AML-193 (cell line): Measurements from ENCODE around the gene SH3RF1.
"Not testable (repeated sequence)": the region's sequence is repeated elsewhere in the genome, so short reads cannot be mapped to it uniquely, and the experiment has no call there.

Experiments
- DNase-seq, 2 experiments: peaks; one replicate each; lab custom pipeline; 2025; lab: John Stamatoyannopoulos, UW

SH3RF1 gene

DNA sequence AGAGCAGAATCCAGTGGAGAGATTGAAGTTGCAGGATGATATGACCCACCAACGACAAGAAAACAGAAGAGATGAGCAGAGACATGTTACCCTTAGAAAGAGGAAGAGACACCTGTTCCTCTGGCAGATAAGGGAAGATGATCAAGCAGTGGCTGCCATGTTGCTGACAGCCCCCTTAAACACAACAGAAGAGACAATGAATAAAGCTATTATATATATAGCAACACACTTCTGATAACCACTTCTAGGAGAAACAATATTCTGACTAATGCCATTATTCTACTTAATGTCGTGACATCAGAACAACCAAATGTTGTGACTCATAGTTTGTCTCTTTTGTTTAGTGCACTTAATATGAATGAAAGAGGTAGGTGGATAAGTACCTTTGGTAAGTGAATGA, 44.9 kb downstream of the SH3RF1 start:
- no peak for DNase-seq

DNA sequence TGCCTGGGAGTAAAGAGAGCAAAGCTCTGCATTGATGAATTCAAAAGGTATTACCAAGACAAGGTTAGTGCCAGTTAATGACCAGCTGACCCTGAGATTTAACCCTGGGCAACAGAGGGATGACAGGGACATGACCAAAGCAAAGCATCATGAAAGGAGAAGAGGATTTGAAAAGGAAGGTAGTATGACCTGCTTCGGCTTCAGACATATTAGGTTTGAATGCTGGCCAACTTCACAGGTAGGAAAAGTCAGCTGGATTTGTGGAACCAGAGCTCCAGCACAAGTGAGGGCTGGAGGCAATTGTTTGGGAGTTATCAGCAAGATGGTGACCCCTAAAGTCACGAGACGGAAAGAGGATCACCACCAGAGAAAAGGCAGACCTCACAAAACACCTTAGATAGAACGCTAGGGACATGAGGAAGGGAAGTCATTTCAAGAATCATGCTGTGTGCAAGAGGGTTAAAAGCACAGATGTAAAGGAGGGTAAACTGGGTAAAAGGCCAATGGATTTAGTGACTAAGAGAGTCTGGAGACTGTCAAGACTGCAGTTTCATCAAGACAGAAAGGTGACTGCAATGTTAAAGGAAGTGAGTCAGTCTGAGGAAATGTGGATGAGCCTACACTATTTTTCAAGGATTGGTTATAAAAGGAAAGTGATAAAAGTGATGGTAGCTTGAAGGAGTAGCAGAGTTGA, 45.6 kb downstream of the SH3RF1 start:
- DNase-seq, result peak; percentile 4 to 25

DNA sequence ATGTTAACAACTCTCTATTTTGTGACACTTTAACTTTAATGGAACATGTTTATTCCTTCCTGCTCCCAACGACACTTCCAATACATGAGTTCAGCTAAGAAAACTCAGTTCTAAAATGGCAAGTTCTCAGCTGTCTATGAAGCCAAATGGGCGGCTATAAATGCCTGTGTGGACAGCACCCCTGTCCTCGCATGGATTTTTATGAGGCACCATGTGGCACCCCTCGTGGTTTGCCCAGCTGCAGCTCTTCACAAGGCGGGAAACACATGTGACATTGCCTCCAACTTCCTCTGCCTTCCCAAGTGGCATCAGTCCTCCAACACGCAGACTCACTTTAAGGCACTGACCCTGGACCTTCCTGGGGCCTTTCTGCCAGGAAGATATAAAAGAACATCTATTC, 48.0 kb downstream of the SH3RF1 start:
- no peak for DNase-seq

DNA sequence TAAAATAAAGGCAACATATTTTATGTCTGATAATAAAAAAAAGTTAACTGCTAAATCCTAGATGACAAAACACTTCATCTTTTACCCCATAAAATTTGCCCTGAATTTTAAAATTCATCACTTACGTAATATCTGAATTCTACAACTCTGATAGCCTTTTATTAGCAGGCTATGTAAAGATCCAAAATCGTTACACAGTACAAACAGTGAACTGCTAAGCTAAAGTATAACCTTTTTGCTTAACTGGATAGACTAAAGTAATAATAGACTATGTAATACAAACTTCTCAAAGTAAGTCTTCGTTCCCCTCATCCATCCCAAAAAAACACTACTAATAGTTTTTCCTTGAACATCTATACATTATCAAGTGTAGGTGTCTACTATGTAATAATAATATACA, 49.1 kb downstream of the SH3RF1 start:
- no peak for DNase-seq

DNA sequence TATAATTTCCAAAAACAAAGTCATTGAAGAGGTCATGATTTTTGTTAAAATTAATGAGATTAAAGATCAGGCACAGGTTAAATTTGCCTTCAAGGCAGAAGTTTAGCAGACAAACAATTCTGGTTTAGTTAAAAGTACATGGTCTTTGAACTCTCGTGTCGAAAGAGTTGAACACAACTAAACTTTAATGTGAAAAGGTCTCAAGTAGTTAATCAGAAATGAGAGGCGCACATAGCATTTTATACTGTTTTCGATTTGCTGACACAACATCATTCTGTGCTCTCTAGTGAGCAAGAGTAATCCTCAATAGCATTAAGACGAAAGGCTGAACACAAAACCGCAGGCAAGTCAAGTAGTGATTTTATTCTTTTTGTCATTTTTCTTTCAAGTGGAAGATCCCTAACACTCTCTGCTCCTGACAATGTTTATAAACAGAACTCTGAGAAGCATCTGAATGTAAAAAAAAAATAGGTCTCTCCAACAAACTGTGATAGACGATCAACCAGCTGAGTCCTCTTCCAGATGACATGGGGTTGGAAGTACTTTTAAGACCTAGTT, 49.8 kb downstream of the SH3RF1 start:
- DNase-seq, result no peak

DNA sequence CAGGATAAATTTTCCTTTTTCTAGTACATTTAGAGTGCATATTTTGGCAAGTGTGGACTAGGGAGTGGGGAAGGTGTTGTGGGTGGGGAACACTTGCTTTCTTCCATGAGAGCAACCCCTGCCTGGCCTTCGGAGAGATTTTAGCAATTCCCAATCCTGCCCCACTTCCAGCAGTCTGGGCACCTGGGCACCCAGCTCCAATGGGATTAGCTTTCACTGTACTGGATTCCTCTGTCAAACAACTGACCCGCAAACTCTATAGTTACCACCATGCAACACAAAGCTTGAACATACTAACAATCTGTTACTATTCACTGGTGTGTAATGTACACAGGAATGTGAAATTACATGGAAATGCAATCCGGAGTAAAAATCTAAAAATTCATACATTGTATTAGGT, 50.3 kb downstream of the SH3RF1 start:
- no peak for DNase-seq

DNA sequence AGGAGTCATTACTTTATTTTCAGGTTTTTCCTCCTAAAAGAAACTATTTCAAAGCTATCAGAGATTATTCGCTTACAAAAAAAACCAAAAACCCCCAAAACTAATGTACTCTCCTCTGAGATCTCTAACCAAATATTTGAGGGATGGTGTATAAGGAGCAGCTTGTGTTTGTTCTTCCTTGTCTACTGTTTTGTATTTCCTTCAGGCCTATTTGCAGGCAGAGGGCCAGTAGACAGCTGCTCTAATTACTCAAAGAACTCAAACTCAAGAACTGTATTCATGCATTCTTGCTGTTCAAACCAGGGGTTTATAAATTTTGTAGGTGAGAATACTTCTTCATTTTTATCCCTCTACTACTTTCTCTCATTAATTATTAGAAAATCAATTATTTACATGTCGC, 51.3 kb downstream of the SH3RF1 start:
- DNase-seq, result no peak

DNA sequence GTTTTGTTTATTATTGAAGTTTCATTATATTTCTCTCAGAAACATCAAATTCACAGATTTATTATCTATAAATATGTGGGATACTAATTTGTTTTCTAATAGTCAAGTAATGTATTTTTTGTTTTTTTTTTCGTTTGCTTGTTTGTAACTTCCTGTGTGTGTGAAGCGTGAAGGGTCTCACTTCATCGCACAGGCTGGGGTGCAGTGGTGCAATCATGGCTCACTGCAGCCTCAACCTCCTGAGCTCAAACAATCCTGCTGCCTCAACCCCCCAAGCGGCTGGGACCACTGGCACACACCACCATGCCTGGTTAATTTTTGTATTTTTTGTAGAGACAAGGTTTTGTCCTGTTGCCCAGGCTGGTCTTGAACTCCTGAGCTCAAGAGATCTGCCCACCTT, 55.1 kb downstream of the SH3RF1 start:
- DNase-seq, result no peak

DNA sequence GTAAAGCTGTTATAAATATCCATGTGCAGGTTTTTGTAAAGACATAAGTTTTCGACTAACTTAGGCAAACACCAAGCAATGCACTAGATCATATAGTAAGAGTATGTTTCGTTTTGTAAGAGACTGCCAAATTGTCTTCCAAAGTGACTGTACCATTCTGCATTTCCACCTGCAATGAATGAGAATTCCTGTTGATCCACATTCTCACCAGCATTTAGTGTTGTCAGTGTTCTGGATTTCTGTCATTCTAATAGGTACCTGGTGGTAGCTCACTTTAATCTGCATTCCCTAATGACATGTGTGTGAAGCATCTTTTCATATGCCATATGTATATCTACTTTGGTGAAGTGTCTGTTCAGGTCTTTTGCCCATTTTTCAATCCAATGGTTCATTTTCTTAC, 57.8 kb downstream of the SH3RF1 start:
- DNase-seq, result no peak

DNA sequence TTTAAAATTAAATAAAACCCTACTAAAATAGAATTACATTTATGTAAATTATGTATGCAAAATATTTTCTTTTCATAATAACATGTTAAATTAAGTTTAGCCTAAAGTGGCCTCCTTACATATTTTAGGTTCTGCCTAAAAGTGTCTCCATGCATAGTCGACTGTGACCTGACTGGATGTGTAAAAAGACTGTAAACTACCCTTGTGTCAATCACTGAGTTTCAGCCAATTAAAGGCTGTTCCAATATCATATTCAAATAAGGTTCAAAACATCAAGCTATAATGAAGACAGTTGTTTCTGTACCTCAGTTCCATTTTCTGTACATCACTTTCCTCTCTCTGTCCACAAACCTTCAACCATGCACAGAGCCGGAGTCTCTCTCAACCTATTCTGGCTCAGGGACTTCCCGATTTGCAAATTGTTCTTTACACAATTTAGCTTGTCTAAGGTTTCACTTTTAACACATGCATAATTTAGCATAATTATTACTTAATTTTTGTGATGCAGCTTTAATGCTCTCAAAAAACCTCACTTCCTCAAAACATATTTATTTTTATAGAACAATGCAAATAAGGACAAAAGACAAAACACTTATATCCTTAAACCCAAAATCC, 60.1 kb downstream of the SH3RF1 start:
- DNase-seq, result peak in 1 of 2 experiments; percentile 0

DNA sequence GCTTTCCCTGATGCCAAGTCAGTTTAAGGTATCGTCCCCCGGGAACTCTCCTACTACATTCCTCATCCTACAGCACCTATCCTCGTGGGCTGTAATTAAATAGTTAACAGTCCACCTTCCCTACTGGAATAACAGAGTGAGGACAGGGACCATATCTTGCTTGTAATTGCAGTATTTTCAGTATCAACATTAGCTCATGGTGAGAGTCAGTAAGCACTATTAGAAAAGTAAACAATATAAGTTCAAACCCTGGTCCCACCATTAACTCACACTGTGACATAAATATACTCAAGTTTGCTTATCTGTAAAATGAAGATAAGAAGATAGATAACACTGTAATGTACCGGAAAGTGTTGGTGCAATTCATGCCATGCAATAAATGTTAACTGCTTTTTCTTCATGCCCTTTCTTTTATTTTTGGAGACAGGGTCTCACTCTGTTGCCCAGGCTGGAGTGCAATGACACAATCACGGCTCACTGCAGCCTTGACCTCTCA, 61.3 kb downstream of the SH3RF1 start:
- no peak for DNase-seq

DNA sequence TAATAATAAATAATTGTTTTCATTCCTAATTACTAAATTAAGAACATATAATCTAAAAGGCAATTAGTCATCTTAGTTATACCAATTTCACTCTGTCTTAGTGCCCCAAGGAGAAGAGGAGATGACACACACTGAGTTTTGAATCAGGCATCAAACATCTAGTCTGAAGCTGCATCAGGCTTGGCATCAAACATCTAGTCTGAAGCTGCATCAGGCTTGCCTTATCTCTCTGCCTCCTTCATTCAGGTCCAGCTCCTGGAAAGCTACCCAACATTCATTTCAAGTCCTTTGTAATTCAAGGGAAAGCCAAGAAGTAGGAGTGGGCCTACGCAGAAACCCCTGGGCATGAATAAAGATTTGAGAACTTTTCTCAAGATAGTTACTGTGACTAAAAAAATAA, 62.2 kb downstream of the SH3RF1 start:
- no peak for DNase-seq

DNA sequence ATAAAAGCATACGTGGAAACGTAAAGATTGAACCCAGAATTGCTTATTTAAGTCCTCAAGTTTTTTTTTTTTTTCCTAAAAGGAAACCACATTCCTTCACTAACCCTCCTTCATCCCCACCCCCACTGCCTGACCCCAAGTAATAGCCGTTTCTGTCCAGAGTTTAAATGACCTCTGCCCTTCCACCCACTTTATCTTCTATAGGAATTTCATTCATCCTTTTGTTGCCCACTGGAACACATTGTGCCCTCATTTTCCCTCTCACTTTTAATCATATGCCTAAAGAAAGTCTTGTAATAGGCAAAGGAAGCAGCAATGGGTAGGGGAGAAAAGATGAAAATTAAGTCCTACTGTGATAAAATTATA, 62.7 kb downstream of the SH3RF1 start:
- DNase-seq, result no peak

DNA sequence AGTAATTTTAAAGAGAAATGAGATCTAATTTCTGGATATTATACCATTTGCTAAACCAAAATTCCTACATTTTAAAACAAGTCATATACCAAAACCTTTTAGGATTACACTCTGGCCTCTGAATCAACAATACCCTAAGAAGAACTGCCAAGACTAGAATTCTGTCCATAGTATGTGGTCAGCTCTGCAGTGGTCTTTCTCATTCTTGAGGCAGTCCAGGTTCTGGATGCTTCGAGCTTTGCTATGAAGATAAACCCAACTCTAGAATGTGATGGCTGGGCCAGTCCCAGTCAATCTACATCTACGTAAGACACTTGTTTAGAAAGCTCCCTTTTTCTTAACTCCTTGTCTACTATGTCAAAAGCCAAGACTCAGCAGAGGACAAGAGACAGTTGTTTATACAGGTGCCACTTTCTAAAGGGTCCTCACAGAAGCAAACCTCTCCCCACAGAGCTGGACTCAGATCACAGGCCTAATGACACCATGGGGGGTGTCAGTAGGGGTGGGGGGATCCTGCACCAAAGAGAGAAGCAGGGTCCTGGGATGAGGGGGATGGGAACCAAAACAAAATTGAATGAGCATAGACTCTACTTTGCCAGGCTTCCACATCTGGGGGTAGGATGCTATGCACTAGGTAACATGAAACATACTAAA, 63.2 kb downstream of the SH3RF1 start:
- DNase-seq, result no peak

DNA sequence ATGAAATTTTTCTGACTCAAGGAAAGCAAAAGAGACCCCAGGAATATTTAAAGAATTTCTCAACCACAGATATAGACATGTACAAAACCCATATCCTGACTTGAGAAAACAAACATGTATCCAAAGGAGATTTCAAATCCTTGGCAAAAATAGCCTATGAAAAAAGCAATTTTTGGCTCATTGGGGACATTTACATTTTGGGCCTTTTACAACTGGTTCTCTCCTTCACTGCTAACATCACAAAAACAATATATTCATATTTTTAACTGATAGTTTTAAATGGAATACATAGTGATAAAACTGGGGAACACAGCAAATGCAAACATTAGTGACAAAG, 65.0 kb downstream of the SH3RF1 start:
- DNase-seq, result no peak

DNA sequence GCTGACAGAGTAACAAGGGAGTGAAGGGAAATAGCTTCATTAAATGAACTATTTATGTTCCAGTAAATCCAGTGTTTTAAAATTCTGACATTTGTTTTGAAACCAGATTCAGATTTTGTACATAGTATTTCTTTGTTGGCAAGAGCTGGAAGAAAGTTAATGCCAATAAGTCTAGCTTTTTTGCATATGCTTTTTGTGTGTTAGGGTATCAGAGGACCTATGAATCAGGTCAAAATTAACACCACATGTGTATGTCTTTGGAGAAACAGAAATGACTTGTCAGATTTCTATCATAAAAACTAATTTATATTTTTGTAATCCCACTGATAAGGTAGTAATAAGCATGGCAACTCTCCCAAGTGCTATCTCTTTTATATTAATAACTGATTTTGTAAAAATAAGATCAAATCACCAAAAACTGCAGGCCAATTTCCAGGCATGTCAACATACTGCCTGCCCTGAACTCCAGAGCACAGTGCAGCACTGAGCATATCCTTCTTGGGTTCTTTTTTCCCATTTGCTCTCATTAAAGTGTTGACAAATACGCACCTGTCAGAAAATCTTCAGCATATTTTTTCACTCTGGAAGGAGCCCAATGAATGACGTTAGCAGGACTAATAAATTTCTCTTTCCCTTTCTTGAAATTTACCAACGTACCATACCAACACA, 65.5 kb downstream of the SH3RF1 start:
- no peak for DNase-seq

DNA sequence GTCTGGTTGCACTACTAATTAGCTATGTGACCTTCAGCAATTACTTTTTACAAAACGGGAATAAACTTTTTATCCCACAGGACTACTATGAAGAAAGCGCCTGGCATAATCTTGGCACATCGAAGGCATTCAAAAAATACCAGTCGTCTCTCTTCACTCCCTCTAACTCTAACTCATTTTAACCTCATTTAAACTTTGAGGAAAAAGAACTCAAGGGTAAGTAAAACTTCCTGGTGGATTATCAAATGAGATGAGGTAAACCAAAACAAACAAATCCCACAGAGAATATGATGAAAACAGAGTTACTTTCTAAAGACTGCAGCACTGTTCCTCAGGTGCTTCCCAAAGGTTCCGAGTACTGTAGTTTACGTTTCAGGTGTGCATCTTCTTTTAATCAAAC, 66.9 kb downstream of the SH3RF1 start:
- no peak for DNase-seq

DNA sequence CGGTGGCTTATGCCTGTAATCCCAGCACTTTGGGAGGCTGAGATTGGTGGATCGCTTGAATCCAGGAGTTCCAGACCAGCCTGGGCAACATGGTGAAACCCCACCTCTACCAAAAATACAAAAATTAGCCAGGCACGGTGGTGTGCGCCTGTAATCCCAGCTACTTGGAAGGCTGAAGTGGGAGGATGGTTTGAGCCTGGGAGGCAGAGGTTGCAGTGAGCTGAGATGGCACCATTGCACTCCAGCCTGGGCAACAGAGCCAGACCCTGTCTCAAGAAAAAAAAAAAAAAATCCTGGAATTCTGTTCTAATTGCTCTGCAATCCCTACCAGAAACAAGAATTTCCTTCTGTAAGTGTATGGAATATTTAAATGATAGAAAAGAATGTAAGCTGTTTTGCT, 67.5 kb downstream of the SH3RF1 start:
- DNase-seq, result not testable (repeated sequence)

DNA sequence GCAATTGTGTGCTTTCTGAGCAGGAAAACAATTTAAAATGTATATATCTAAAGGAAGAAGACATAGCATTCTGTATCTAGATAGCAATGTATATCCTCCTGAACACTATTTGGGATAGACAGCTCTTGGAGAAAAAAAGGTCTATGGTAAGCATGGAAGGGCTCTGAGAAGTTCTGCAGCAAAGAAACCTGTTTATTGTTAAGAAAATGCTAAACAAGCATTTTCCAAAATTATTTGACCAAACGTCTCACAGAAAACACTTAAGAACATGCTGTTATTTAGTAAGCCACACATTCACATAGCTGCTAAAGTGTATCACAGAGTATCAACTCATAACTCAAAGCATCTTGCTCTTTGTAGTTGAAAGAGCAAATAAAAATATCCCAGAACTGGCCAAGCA, 67.9 kb downstream of the SH3RF1 start:
- DNase-seq, result no peak

DNA sequence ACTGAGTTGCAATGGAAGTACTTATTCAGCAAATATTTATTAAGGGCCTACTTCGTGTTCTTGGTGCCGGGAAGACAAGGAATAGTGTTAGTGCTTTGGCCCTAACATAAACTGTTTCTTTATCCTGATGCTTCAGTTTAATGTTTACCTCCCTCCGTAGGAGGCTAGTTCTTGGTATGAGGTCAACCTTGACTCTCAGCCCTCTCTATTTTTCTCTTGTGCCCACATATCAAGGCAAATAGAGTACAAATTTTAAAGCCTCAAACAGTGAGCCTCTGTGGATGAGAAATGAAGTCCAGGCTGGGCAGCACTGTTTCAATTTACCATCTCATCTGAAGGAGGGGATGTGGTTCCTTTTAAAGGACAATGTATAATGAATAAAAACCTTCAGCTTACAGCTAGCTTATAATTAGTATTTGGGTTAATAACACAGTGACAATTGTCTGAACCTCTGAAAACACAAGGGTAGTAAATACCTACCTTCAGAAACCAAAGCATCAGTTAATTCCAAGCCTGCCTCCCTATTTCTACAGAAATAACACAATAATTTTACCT, 68.5 kb downstream of the SH3RF1 start:
- no peak for DNase-seq

DNA sequence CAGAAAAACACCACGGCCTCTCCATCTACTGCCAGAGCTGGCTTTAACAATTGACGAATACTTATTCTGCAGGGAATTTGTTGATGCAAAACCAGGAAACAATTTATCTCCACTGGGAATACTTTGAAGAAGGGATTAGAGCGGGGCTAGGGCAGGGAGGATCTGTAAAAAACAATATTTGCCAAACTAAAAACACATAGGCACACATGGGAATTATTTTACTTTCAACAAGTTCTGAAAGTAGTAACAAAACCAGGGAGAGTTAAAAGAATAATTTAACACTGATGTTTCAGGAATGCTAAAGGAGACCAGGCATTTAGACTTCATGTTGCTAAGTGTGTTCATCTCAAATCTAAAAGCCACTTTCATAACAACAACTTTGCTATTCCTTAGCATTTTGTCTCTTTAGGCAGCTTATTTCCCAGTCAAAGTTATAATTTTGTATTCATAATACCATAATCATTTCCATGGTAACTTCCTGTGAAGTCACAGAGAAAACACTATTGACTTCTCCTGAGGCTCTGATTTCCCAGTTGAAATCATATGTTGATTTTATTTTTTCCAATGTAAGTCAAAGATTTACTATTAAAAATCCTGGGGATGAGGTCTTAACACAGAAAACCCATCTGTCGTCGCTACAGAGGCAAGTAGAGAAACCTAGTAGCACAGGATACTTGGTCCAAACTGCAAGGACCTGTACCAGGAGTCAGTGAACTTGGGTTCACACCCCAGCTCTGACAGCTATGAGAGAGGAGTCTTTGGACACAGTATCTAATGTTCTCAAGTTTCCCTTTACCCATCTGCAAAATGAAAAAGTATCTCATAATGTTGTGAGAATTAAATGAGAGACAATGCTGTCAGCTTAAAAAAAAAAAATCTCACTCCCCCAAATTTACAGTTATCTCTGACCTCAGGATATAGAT, 69.3 kb downstream of the SH3RF1 start:
- no peak for DNase-seq
